H1 (cell line): ENCODE data around the gene BBS1.

ENCODE experiments used
- ATF2 ChIP-seq: IDR thresholded peaks from 2 replicates; pipeline ENCODE4 v1.6.1; 2012; ENCODE audit warnings: low read length, inconsistent platforms
- CBX5 ChIP-seq: fragments of 300-800, 300-1000 bp; sonication (generic); IDR thresholded peaks from 2 replicates; pipeline ENCODE4 v1.7.1; 2016; ENCODE audit warnings: antibody characterized with exemption, low read length, low read depth
- CHD1 ChIP-seq: IDR thresholded peaks from 2 replicates; pipeline ENCODE4 v1.6.1; 2012; ENCODE audit warnings: low read depth, low read length, improper control_type of control experiment
- EP300 ChIP-seq, 2 experiments: IDR thresholded peaks; 1 replicate in 1 of 2; 2 replicates in 1 of 2; pipeline ENCODE4 v1.6.1; 2011 to 2012; ENCODE audit warnings: low read depth in 2 of 2, low read length in 2 of 2, mild to moderate bottlenecking in 2 of 2, borderline replicate concordance in 1 of 2, inconsistent platforms in 1 of 2, moderate library complexity in 1 of 2
- GABPA ChIP-seq: IDR thresholded peaks from 2 replicates; pipeline ENCODE4 v1.6.1; 2011; ENCODE audit warnings: mild to moderate bottlenecking, low read length, moderate library complexity, borderline replicate concordance; ENCODE audit not compliant: insufficient read depth
- JUND ChIP-seq: IDR thresholded peaks from 2 replicates; pipeline ENCODE4 v1.6.1; 2011; ENCODE audit warnings: mild to moderate bottlenecking, improper control_type of control experiment, low read length
- MAFK ChIP-seq: IDR thresholded peaks from 2 replicates; pipeline ENCODE4 v1.6.1; 2012; ENCODE audit warnings: low read depth, mild to moderate bottlenecking, improper control_type of control experiment, low read length
- POLR2A ChIP-seq, 2 experiments: IDR thresholded peaks; 1 replicate in 1 of 2; 2 replicates in 1 of 2; pipeline ENCODE4 v1.6.1; 2011; ENCODE audit warnings: low read depth in 2 of 2, low read length in 2 of 2, mild to moderate bottlenecking in 2 of 2; ENCODE audit errors: control extremely low read depth in 1 of 2
- POLR2AphosphoS5 ChIP-seq: IDR thresholded peaks from 2 replicates; pipeline ENCODE4 v1.6.1; 2011; ENCODE audit warnings: low read depth, low read length
- SIN3A ChIP-seq, 2 experiments: IDR thresholded peaks in 1 of 2; conservative IDR thresholded peaks in 1 of 2; 2 replicates each; pipeline ENCODE4 v1.6.1; 2011 to 2012; ENCODE audit warnings: low read length in 2 of 2, improper control_type of control experiment in 1 of 2, low read depth in 1 of 2, mild to moderate bottlenecking in 1 of 2
- TF ChIP-seq, protein P1 (sequence below), 3 experiments: IDR thresholded peaks; 1 replicate in 2 of 3; 2 replicates in 1 of 3; pipeline versions ENCODE4 v1.5.1 to v1.6.1; 2011; ENCODE audit warnings: low read length in 3 of 3, mild to moderate bottlenecking in 3 of 3, inconsistent platforms in 2 of 3, low read depth in 1 of 3, moderate library complexity in 1 of 3; ENCODE audit not compliant: insufficient read depth in 1 of 3; ENCODE audit errors: control extremely low read depth in 1 of 3

- TF ChIP-seq POLR2A (IDR thresholded peaks at IDR 0.05; ENCODE audit: control extremely low read depth in 1 of 2, low read depth in 2 of 2, low read length in 2 of 2) (no peak), GABPA (no peak), MAFK (no peak), POLR2AphosphoS5 (no peak), CBX5 (no peak), JUND (no peak), CHD1 (no peak), ATF2 (no peak), SIN3A (conservative IDR thresholded peaks at IDR 0.05 in 1 of 2, IDR thresholded peaks at IDR 0.05 in 1 of 2; ENCODE audit: low read depth in 1 of 2, low read length in 2 of 2) (no peak), EP300 (IDR thresholded peaks at IDR 0.05; ENCODE audit: borderline replicate concordance in 1 of 2, low read depth in 2 of 2, low read length in 2 of 2) (no peak)
- TF ChIP-seq, protein P1, sequence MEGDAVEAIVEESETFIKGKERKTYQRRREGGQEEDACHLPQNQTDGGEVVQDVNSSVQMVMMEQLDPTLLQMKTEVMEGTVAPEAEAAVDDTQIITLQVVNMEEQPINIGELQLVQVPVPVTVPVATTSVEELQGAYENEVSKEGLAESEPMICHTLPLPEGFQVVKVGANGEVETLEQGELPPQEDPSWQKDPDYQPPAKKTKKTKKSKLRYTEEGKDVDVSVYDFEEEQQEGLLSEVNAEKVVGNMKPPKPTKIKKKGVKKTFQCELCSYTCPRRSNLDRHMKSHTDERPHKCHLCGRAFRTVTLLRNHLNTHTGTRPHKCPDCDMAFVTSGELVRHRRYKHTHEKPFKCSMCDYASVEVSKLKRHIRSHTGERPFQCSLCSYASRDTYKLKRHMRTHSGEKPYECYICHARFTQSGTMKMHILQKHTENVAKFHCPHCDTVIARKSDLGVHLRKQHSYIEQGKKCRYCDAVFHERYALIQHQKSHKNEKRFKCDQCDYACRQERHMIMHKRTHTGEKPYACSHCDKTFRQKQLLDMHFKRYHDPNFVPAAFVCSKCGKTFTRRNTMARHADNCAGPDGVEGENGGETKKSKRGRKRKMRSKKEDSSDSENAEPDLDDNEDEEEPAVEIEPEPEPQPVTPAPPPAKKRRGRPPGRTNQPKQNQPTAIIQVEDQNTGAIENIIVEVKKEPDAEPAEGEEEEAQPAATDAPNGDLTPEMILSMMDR (IDR thresholded peaks at IDR 0.05; ENCODE audit: control extremely low read depth in 1 of 3, insufficient read depth in 1 of 3, low read depth in 1 of 3, low read length in 3 of 3) = no peak
Observed at GRCh38 chr11:66548041-66548440, 37.6 kb downstream of the BBS1 start.
